ENCODE results near the gene TENM4. TPM values are rescaled to one million over a fixed set of nuclear protein-coding genes. Genes with fewer than 3 reads are reported as not detected.
A peak's percentile ranks its signal among the peaks of the same experiment; 100 is the strongest.

The TENM4 gene
- total RNA-seq, 2 donors from 2014 or later: 68.2 to 130 TPM

DNA sequence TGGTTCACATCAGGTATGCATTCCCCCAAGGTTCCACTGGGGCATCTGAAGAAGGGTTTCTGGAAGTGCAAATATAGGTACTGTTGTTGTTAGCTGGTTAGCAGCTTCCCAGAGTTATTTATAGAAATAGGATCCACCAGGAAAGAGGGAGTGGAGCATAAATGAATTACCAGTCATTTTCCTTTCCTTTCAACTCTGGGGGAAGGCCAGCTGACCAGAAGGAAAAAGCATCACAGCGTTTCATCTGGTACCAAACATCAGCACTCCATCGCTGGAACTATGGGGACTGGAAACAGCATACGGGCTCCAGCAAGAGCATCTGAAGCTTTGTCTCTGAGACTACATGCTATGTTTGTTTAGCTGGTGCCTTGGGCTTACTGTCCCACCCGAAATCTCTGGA, 487.9 kb downstream of the TENM4 start:
- no peak for DNase-seq
- 50 to 83% methylated on average over 2 to 4 of the region's 4 CpGs for WGBS, 2 experiments (ENCODE audit: insufficient coverage in 1 of 2, insufficient read length in 1 of 2)

DNA sequence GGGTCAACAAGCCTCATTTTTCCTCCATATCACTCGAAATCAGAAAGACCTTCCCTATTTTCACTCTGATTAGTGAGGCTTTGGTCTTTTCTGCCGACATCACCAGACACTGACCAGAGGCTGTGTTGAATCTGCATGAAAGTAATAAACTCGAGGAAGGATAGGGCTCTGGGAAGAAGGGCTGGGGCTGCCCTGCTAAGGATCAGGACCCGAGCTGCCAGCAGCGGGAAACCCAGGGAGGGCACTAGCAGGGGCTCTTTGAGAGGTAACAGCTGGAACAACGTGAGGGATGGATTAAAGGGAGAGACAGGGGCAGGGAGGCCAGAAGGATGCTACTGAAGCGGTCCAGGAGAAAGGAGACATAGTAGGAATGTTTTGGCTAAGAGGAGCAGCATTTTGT, 488.7 kb downstream of the TENM4 start:
- Mint-ChIP-seq H3K27ac (no peak overlapping the region), H3K27me3 (ENCODE audit: insufficient read depth) (no peaks in the 10 kb centered on the region), H3K4me3 (no peak overlapping the region), H3K9me3 (no peaks in the 10 kb centered on the region), H3K36me3 (ENCODE audit: low read depth) (peaks cover 1% of the 10 kb centered on the region), H3K4me1 (peaks cover 42% of the 10 kb centered on the region)
- TF ChIP-seq, protein P1, sequence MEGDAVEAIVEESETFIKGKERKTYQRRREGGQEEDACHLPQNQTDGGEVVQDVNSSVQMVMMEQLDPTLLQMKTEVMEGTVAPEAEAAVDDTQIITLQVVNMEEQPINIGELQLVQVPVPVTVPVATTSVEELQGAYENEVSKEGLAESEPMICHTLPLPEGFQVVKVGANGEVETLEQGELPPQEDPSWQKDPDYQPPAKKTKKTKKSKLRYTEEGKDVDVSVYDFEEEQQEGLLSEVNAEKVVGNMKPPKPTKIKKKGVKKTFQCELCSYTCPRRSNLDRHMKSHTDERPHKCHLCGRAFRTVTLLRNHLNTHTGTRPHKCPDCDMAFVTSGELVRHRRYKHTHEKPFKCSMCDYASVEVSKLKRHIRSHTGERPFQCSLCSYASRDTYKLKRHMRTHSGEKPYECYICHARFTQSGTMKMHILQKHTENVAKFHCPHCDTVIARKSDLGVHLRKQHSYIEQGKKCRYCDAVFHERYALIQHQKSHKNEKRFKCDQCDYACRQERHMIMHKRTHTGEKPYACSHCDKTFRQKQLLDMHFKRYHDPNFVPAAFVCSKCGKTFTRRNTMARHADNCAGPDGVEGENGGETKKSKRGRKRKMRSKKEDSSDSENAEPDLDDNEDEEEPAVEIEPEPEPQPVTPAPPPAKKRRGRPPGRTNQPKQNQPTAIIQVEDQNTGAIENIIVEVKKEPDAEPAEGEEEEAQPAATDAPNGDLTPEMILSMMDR (conservative IDR thresholded peaks at IDR 0.05): no peak
- no peaks in the 10 kb centered on the region for H3K36me3 ChIP-seq (ENCODE audit: control insufficient read depth, insufficient read depth, low read length)
- DNase-seq: no peak
- H3K4me1 ChIP-seq (ENCODE audit: control insufficient read depth, insufficient read depth, low read length): peaks cover 26% of the 10 kb centered on the region
- H3K4me3 ChIP-seq (ENCODE audit: low read length): no peak overlapping the region
- WGBS, 2 experiments (ENCODE audit: insufficient coverage in 1 of 2, insufficient read length in 1 of 2): 88 to 90% methylated on average over 5 to 7 of the region's 7 CpGs
- no peak overlapping the region for H3K9ac ChIP-seq (ENCODE audit: extremely low read depth, low read length, poor library complexity, severe bottlenecking)
- H3K27ac ChIP-seq (ENCODE audit: low read depth, low read length): no peak overlapping the region
- no peaks in the 10 kb centered on the region for H3K27me3 ChIP-seq (ENCODE audit: control insufficient read depth, insufficient read depth, low read length, poor library complexity, severe bottlenecking)
- H3K9me3 ChIP-seq (ENCODE audit: control insufficient read depth, low read length): no peaks in the 10 kb centered on the region

More for the DNA sequence above, 487.9 kb downstream of the TENM4 start:
- no peak overlapping the region for H3K27ac ChIP-seq (ENCODE audit: low read depth, low read length)
- TF ChIP-seq, protein P1 (conservative IDR thresholded peaks at IDR 0.05): peak; percentile 33
- Mint-ChIP-seq H3K9me3 (no peaks in the 10 kb centered on the region), H3K4me1 (peaks cover 49% of the 10 kb centered on the region), H3K4me3 (no peak overlapping the region), H3K27ac (no peak overlapping the region), H3K27me3 (ENCODE audit: insufficient read depth) (no peaks in the 10 kb centered on the region), H3K36me3 (ENCODE audit: low read depth) (no peaks in the 10 kb centered on the region)
- no peaks in the 10 kb centered on the region for H3K36me3 ChIP-seq (ENCODE audit: control insufficient read depth, insufficient read depth, low read length)
- H3K4me1 ChIP-seq (ENCODE audit: control insufficient read depth, insufficient read depth, low read length): peaks cover 26% of the 10 kb centered on the region
- H3K4me3 ChIP-seq (ENCODE audit: low read length): no peak overlapping the region
- no peaks in the 10 kb centered on the region for H3K27me3 ChIP-seq (ENCODE audit: control insufficient read depth, insufficient read depth, low read length, poor library complexity, severe bottlenecking)
- H3K9me3 ChIP-seq (ENCODE audit: control insufficient read depth, low read length): no peaks in the 10 kb centered on the region
- H3K9ac ChIP-seq (ENCODE audit: extremely low read depth, low read length, poor library complexity, severe bottlenecking): no peak overlapping the region

DNA sequence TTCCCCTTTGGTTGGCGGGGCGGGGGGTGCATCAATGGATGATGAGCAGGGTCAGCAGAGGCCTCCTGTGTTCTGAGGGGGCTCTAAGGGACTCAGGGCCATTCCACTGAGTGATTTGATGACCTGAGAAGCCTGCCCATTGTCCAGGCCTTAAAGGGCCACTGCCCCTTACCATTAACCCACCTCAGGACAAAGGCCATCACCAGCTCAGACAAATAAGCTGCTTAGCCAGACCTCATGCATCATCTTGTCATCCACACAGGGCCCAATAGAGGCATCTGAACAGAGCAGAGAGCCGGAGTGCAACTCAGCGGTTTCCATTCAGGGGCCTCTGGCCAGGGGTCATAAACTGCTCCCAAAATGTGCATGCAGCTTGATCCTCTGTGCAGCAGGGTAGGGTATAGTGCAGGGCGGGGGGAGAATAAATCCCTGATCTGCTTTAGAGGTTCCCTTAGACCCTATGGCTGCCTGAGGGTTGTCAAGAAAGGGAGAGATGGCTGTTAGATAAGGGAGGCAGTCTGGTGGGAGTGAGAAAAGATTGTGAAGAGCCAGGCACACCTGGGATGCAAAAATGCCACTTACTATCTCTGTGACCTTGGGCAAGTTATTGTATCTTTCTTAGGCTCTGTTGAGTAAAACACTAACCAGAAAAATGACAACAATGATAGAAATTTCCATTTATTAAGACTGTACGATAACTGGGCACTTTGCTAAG, 490.7 kb downstream of the TENM4 start:
- H3K4me1 ChIP-seq (ENCODE audit: control insufficient read depth, insufficient read depth, low read length): peaks cover 20% of the 10 kb centered on the region
- peaks cover 14% of the 10 kb centered on the region for H3K9me3 ChIP-seq (ENCODE audit: control insufficient read depth, low read length)
- 80 to 85% methylated on average over 1 to 6 of the region's 6 CpGs for WGBS, 2 experiments (ENCODE audit: insufficient coverage in 1 of 2, insufficient read length in 1 of 2)
- peaks cover 33% of the 10 kb centered on the region for H3K4me1 Mint-ChIP-seq
- H3K27me3 ChIP-seq (ENCODE audit: control insufficient read depth, insufficient read depth, low read length, poor library complexity, severe bottlenecking): no peaks in the 10 kb centered on the region
- H3K27me3 Mint-ChIP-seq (ENCODE audit: insufficient read depth): no peaks in the 10 kb centered on the region
- H3K9ac ChIP-seq (ENCODE audit: extremely low read depth, low read length, poor library complexity, severe bottlenecking): no peak overlapping the region
- H3K27ac Mint-ChIP-seq: no peak overlapping the region
- TF ChIP-seq, protein P1 (conservative IDR thresholded peaks at IDR 0.05): no peak
- H3K36me3 Mint-ChIP-seq (ENCODE audit: low read depth): peaks cover 8% of the 10 kb centered on the region
- H3K36me3 ChIP-seq (ENCODE audit: control insufficient read depth, insufficient read depth, low read length): no peaks in the 10 kb centered on the region
- peak overlapping the region; percentile 85 for H3K27ac ChIP-seq (ENCODE audit: low read depth, low read length)
- H3K4me3 ChIP-seq (ENCODE audit: low read length): no peak overlapping the region
- H3K4me3 Mint-ChIP-seq: no peak overlapping the region
- no peak for DNase-seq
- H3K9me3 Mint-ChIP-seq: no peaks in the 10 kb centered on the region

All from endodermal cell (in vitro differentiated cells).